C4-2B (cell line): ENCODE measurements around the gene PGM2.
"Not testable (repeated sequence)": the region's sequence is repeated elsewhere in the genome, so short reads cannot be mapped to it uniquely, and the experiment has no call there.

Experiments
- ZFX ChIP-seq: fragments of 450-650 bp; IDR thresholded peaks from 2 replicates; pipeline ENCODE4 v1.6.1; 2017
- TF ChIP-seq, protein P1 (sequence below): fragments of 450-650 bp; conservative IDR thresholded peaks from 2 replicates; pipeline ENCODE4 v1.5.1; 2017; ENCODE audit warnings: mild to moderate bottlenecking

DNA sequence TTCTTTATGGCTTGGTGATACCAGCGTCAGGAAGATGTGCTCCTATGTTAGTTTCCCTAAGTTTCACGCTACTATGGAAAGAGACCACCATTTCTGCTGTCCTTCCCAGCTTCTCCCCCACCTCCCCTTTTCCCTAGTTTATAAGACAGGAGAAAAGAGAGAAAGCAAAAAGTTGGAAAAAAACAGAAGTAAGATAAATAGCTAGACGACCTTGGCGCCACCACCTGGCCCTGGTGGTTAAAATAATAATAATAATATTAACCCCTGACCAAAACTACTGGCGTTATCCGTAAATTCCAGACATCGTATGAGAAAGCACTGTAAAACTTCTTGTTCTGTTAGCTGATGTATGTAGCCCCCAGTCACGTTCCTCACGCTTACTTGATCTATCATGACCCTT is 985 bp upstream of the PGM2 start:
- TF ChIP-seq, protein P1, sequence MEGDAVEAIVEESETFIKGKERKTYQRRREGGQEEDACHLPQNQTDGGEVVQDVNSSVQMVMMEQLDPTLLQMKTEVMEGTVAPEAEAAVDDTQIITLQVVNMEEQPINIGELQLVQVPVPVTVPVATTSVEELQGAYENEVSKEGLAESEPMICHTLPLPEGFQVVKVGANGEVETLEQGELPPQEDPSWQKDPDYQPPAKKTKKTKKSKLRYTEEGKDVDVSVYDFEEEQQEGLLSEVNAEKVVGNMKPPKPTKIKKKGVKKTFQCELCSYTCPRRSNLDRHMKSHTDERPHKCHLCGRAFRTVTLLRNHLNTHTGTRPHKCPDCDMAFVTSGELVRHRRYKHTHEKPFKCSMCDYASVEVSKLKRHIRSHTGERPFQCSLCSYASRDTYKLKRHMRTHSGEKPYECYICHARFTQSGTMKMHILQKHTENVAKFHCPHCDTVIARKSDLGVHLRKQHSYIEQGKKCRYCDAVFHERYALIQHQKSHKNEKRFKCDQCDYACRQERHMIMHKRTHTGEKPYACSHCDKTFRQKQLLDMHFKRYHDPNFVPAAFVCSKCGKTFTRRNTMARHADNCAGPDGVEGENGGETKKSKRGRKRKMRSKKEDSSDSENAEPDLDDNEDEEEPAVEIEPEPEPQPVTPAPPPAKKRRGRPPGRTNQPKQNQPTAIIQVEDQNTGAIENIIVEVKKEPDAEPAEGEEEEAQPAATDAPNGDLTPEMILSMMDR: peak; percentile 40
- not testable (repeated sequence) for TF ChIP-seq ZFX
